ENCODE results near the gene KCNJ11.
"Not testable (repeated sequence)": the region's sequence is repeated elsewhere in the genome, so short reads cannot be mapped to it uniquely, and the experiment has no call there.

Gene KCNJ11

GRCh38 chr11:17388609-17389210, at the start of gene KCNJ11:
Gene KCNJ11, minus strand, starts transcription at chr11:17388659. Its CDS starts 568 bp downstream, at chr11:17388091.
- DNase-seq: no peak

DNA sequence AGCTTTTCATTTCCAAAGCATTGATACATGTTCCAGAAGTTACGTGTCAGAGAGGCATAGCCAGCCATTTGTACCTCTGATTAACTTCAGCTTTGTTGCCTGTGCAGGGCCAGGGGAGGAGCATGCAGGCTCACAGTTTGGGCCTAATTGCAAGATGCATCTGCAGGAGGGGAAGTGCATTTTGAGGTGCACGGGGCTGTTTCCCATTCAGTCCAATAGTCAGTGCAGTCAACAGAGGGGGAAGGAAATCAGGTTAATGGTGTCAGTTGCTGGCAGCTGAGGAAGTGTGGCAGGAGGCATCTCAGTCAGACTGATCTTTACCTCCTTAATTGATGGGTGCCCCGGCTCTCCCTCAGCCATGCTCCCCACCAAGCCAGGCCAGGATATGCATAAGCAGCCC, 48.9 kb upstream of the KCNJ11 start:
- DNase-seq: no peak

DNA sequence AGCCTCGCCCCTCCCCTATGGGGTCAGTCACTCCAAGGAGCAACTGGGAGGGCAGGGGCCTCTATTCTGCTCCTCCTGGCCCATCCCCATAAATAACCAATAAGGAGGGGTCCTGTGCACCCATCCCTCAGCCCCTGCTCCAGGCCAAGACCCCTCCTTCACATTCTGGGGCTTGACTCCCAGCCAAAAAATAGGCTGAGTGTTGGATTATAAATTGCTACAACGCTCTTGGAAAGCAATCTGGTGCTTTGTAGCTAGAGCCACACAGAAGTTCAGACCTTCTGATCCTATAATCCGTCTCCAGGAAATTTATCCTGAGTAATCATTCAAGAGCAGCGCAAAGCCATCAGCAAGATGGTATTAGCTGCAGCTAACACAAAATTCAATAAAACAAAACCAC, 45.6 kb upstream of the KCNJ11 start:
- no peak for DNase-seq

GRCh38 chr11:17432002-17432401, 43.5 kb upstream of the KCNJ11 start:
- DNase-seq: no peak

- no peak for DNase-seq
Observed at GRCh38 chr11:17431139-17431538, 42.7 kb upstream of the KCNJ11 start.

GRCh38 chr11:17430616-17431015, 42.2 kb upstream of the KCNJ11 start:
- DNase-seq: no peak

DNA sequence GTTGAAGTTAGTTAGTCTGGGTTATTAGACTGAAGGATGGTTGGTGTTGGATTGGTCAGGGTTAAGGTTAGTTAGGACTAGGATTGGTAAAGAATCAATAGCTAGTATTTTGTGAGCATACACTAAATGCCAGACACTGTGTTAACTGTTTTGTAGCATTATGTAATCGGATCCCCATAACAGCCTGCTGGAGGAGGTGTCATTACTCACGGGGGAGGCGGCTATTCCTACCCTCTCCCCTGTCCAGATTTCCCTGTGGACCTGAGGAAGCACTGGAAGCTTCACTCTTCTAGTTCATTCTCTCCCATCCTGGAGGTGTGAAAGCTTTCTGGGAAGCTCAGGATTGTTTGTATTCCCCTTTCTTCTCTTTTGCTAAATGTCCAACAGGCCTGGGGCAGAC, 40.5 kb upstream of the KCNJ11 start:
- DNase-seq: no peak

DNA sequence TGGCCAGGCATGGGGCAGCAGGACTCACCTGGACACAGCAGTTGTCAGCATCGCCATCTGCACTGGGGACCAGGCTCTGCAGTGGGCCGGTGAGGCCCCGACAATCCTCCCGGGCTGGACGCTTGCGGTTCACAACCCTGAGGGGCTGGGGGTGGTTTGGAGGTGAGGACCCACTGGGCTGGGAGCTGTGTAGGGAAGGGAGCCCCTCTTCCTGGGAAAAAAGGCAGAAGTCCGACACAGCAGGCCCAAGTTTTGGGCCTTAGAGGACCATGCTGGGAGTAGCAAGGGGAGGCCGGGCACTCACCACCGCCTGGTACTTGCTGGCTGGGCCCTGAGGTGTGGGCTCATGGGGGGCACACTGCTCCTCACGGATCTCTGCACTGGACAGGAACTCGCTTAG, 39.8 kb upstream of the KCNJ11 start:
- no peak for DNase-seq

DNA sequence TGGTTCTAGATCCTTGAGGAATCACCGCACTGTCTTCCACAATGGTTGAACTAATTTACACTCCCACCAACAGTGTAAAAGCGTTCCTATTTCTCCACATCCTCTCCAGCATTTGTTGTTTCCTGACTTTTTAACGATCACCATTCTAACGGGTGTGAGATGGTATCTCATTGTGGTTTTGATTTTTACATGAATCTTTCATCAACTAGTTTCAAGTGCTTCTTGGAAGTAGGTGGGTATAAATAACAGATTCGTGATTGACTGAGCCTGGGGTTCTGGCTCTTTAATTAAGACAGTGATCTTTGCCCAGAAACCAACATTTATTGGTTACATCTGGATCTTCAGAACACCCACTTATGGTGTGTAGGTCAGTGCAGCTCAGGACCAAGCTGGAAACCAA, 37.8 kb upstream of the KCNJ11 start:
- DNase-seq: not testable (repeated sequence)

DNA sequence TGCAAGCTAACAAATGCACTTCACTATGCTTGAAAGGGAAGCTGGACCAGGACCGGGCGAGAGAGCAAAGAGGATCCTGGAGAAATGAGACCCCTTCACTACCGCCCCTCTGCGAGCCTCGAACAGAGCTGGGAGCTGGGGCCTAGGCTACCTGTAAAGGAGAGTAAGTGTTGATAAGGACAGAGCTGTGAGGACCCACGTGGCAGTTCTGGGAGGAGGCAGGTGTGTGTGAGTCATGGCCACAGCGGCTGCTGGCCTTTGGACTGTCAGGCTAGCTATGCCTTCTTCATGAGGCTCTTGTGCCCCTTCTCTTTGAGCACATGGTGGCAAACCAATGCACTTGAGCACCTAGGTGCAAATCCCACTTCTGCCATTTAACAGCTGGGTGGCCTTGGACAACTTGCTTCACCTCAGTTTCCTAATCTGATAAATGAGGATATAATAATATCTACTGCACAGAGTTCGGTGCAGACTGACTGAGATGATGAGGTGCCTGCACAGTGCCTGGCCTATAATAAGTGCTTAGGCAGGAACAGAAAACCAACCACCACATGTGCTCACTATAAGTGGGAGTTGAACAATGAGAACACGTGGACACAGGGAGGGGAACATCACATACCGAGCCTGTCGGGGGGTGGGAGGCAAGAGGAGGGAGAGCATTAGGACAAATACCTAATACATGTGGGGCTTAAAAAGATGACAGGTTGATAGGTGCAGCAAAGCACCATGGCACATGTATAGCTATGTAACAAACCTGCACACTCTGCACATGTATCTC, 35.3 kb upstream of the KCNJ11 start:
- no peak for DNase-seq

GRCh38 chr11:17421781-17422180, 33.3 kb upstream of the KCNJ11 start:
- no peak for DNase-seq

DNA sequence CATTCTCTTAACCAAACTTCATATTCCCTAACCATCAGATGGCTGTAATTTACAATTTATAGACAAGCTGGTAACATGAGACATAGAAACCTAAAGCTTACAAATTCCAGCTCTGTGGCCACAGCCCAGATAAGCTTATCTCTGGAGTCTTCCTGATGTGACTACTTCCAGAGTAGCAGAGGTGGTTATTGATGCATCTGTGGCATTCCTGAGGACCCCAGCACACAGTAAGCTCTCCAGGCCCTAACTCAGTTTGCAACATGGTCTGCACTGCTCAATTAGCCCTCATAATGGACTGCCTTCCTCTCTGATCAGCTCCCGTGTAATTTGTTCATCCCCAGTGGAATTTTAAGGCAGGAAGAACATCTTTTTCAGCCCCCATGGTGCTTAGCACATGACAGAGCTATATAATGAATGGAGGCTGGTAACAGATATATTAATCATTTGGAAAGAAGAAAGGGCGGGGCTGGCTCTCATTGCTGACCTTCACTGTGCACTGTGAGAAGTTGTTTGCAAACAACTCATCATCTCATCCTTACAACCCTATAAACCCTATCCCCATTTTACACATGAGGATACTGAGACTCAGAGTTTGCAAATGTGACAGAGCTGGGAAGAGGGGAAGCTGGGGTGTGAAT, 30.1 kb upstream of the KCNJ11 start:
- DNase-seq: no peak

GRCh38 chr11:17416492-17416891, 28.0 kb upstream of the KCNJ11 start:
- no peak for DNase-seq

DNA sequence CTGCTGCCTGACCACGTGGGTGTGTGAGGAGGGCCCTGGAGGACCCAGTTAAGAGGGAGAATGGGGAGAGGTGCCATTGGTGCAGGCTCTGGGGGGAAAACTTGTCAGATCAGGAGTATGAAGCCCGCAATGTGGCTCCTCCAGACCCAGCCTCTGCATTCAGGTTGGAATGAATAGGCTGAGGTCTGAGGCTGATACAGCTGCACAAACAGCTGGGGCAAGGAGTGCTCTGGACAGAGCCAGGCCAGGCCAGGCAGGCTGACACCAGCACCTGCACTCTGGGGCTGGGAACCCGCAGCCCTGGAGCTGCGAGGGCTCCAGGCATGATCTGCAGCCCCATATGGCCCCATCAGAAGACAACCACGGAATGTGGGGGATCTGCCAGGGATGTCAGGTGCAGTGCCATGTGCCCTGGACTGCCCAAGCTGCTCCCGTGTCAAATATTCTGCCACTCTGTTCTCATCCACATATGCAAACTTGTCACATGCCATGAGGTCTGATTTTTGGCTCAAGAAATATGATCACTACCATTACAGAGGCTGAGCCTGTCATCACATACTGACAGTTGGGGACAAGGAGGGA, 27.2 kb upstream of the KCNJ11 start:
- no peak for DNase-seq

DNA sequence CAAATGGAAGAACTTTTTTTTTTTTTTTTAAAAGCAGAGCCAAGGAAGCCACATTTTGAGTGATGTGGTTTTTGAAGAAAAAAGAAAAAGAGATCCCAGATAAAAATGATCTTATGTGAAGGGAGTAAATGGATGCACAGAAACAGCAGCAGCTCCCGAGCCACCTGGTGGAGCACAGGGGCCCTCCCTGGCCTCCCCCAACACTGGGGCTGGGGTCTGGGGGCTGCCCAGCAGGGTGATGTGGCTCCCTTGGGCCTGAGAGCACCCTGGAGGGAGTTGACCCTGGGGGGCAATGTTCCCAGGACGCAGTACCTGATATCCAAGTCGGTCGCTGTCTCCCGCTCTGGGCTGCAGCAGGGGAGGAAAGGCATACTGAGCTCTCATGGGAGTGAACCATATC, 26.5 kb upstream of the KCNJ11 start:
- DNase-seq: no peak

- no peak for DNase-seq
Observed at GRCh38 chr11:17414317-17414737, 25.9 kb upstream of the KCNJ11 start.

DNA sequence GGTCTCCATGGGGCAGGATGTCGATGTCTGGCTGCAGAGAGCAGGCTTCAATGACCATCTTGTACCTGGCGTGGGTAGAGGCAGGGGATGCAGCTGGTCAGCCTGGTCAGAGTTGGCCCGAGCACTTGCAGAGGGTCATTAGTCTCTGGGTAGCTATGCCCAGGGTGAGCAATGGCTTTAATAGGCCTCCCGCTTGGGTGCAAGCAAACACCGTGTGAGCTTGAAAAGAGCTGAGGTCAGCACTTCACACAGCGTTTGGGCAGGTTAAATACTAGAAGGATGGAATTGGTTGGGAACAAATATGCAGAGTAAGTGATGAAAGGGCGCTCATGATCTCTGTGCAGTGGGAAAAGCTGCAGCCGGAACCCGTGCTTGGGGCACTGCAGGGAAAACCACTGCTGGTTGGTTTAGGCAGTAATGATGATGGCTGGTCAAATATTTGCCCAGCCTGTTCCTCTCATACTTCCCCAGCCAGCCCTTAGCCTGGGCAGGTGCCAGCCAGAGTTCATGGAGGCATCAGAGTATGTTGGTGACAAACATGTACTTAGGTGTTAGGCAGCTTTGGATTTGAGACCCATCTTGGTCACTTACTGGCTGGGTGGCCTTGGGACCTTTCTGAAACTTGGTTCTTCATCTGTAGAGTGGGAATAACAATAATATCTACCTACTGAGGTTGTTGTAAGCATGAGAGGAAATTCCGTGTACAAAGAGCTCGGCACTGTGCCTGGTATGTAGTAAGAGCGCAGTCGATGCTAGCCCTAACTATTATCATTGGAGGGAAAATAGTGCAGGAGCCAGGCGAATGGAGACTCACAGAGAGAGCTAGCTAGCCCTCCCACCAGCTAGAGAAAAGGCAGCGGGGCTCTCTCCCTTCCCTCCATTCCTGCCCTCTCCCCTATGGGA, 25.2 kb upstream of the KCNJ11 start:
- no peak for DNase-seq

- DNase-seq: no peak
Observed at GRCh38 chr11:17412488-17413180, 24.2 kb upstream of the KCNJ11 start.

DNA sequence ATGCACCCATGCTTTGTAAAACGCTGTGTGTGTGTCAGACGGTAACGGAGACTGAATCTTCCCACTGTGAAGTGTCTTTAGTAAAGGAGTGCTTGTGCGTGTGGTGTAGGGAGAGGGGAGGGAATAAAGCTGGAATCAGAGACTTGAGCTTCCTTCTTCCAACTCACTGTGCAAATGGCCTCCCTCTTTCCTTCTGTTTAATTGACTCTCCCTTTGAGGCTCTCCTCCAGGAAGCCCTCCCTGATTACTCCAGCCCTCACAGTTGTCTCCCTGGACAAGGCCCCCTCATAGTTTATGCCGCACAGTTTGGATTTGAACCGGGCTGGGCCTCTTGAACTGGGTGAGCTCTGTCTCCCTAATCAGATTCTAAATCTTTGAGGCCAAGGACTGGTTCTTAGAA, 23.0 kb upstream of the KCNJ11 start:
- DNase-seq: no peak

GRCh38 chr11:17410606-17411379, 22.3 kb upstream of the KCNJ11 start:
- DNase-seq: no peak

DNA sequence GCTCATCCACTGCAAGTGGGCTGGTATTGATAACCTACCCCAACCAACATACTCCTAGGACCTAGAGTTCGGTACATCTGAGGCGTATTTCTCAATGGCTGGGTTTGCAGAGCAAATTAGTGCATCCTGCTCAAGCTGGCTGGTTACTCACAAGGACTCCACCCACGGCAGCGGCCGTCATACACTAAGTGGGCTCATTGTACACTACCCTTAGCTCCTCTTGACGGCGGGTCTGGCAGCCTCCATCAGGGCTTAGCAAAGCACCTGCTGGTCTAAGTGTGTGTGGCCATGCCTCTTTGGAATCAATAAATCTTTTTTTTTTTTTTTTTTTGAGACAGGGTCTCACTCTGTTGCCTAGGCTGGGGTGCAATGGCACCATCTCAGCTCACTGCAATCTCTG, 20.2 kb upstream of the KCNJ11 start:
- no peak for DNase-seq
